Activated CD4-positive, CD25-positive, alpha-beta regulatory T cell treated with anti-CD3 and anti-CD28 coated beads, Interleukin-2, amount 50 U/mL, for 72 hours (primary cell): ENCODE data around the gene C1orf21.
"Not testable (repeated sequence)": the region's sequence is repeated elsewhere in the genome, so short reads cannot be mapped to it uniquely, and the experiment has no call there.

Experiments
- DNase-seq: peaks from one replicate; pipeline ENCODE4 v3.0.0; 2021

C1orf21 gene

GRCh38 chr1:184386312-184387068 is at the start of gene C1orf21:
TSS of gene C1orf21 (plus strand) at chr1:184387029. CDS start at chr1:184477510, 90,481 bp downstream.
- DNase-seq: peak; percentile 53

GRCh38 chr1:184337865-184338264 is 49.0 kb upstream of the C1orf21 start:
- DNase-seq: not testable (repeated sequence)

DNA sequence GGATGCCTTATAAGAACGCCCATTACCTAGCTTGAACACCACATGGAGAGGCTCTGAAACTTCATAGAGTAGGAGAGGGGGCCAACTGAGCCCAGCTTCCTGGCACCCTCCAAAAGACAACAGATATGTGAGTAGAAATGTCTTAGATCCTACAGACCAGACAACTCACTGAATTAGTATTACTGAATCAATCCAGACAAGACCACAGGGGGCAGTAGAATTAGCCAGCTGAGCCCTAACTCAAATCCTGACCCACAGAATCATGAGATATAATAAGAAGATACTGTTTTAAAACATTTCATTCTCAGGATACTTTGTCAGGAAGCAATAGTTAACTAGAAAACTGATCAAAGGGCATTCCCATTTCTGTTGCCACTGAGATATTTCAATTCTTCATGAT is 45.8 kb upstream of the C1orf21 start:
- DNase-seq: no peak

GRCh38 chr1:184350573-184350972 is 36.3 kb upstream of the C1orf21 start:
- no peak for DNase-seq

GRCh38 chr1:184351416-184351975 is 35.3 kb upstream of the C1orf21 start:
- DNase-seq: no peak

GRCh38 chr1:184352776-184353175 is 34.1 kb upstream of the C1orf21 start:
- no peak for DNase-seq

DNA sequence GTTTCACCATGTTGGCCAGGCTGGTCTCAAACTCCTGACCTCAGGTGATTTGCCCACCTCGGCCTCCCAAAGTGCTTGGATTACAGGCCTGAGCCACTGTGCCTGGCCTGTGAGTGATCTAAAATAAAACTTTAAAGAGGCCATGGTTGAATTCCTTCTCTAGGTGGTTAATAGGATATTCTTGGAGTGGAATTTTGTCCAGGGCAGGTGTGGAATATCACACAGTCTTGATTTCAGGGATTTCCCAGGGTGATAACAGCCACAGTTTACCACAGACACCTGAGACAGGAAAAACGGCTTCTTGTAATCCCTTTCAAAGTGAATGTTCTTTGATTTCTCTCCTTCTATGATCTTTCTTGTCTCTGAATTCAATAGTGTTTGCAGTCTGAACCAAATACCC is 32.1 kb upstream of the C1orf21 start:
- no peak for DNase-seq

- DNase-seq: no peak
Observed at GRCh38 chr1:184356891-184357290, 29.9 kb upstream of the C1orf21 start.

GRCh38 chr1:184358256-184358655 is 28.6 kb upstream of the C1orf21 start:
- no peak for DNase-seq

GRCh38 chr1:184359909-184360308 is 26.9 kb upstream of the C1orf21 start:
- DNase-seq: no peak

DNA sequence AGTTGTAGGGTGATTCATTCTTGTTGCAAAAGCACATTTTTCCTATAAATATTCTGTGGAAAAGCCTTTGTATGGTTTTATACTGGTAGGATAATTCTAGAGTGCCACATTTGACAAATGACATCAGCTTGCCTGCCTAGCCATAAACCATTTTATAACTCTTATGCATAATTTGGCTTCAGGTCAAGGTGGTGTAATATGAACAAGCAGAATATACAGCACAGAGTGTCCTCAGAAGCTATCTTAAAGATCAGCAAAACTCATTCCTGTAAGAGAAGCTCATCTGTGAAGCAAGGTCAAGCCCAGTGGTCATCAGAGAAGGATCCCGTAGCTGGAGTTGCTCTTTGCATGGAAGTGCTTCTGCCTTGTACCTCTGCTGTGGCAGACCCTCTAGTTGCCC is 24.0 kb upstream of the C1orf21 start:
- DNase-seq: no peak

DNA sequence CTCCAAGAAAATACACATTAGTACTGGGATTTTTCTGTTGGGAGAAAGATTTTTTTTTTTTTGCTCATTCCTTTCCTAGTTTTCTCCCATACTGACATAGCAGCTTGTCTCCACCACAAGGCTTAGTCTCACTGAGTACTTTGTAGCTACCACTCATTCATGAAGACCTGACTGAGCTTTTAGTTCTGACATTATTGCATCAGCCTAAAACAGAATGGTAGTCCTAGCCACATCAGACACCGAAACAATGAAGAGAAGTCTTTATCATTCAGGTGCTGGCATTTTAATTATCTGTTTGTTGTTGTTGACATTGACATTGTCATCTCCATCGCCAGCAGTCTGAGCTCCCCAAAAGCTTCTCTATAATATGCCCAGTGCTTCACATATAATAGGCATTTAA is 21.1 kb upstream of the C1orf21 start:
- no peak for DNase-seq

GRCh38 chr1:184366997-184367396 is 19.8 kb upstream of the C1orf21 start:
- no peak for DNase-seq

- DNase-seq: no peak
Observed at GRCh38 chr1:184367427-184368038, 19.3 kb upstream of the C1orf21 start.

DNA sequence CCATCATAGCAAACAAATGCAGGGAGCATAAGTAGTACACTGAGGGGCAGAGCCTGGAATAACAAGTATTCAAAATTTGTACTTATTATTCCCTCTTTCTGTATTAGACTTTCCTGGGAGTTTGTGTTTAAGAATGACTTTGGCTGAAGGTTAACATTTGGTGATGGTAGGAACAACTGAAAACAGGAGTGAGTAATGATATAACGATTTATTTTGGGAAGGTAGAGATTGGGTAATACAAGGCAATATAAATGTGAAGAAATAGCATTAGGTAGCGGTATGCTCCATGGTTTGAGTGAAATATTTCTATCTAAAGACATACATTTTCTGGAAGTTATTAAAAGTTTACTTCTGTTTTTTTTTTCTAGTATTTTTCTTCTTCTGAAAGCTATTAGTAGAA is 18.5 kb upstream of the C1orf21 start:
- DNase-seq: no peak

DNA sequence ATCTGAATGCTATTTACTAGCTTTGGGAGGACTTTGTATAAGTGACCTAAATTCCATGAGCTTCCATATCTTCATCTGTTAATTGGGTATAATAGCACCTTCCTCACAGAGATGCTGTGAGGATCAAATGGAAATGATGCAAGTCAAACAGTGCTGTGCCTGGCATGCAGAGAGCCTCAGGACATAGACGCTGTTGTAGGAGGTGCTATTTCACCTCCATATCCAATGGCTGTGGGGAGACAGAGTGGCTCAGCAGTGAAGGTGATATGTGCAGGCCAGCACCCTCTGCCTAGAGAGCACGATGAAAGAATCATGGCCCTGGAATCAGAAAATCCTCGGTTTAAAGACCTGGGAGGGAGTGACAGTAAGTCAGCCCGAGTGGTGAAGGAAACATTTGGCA is 16.0 kb upstream of the C1orf21 start:
- DNase-seq: no peak

DNA sequence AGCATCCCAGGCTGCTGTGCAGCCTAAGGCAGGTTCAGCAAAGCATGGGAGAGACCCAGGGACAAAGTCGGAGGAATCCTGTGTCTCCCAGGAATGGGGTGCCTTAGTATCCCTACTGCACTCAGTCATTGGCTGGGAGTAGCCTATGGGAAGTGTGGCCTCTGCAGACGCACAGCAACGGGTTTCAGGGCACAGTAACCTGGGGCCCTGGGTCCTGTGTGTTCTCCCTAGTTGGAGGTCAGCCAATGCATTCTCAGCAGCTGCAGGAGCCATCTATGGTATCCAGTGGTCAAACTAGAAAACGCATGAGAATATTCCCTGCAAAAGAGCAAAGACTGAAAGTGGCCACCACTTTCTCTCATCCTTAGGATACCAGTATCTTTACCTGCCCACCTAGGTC is 13.7 kb upstream of the C1orf21 start:
- no peak for DNase-seq

DNA sequence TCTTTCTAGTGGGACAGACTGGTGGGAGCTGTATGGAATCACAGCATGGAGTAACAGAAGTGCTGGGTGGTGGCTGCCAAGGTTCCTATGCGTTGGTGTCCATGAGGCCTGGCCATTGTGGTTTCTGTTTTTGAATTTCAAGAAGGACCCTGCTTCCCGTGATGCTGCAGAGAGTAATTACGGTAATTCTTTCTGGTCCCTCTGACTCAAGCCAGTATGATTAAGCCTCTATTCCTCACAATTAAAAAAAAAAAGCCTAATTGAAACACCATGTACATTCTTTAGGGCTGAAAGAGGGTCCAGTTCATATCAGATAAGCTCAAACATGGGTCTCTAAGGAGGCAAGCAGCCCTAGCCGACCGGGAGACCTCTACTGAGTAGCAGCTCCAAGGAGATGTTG is 10.5 kb upstream of the C1orf21 start:
- no peak for DNase-seq

- no peak for DNase-seq
Observed at GRCh38 chr1:184379111-184379752, 7.6 kb upstream of the C1orf21 start.

DNA sequence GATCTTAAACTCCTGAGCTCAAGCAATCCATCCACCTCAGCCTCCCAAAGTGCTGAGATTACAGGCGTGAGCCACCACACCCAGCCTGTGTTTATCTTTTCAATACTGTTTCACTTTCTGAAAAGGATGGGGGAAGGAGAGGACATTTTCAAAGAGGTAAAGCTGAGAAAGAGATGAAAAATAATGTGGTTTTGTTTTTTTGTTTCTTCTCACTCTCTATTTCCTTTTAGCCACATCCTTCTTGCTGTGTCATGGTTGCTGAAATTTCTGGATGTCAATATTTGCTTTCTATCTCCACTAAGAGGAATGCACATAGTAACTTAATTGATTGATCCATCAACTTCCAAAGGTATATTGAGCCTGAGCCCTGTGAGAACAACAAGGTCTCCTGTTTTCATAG is 6.4 kb upstream of the C1orf21 start:
- DNase-seq: no peak

GRCh38 chr1:184383772-184384323 is 3.0 kb upstream of the C1orf21 start:
- DNase-seq: no peak

- no peak for DNase-seq
Observed at GRCh38 chr1:184385865-184386311, 941 bp upstream of the C1orf21 start.

- no peak for DNase-seq
Observed at GRCh38 chr1:184387069-184387475, 243 bp downstream of the C1orf21 start.
